WTC11 (cell line): Measurements from ENCODE around the gene ANK2.

Experiments used
- AFF4 ChIP-seq: sonication (generic); formaldehyde crosslinking; IDR thresholded peaks from 2 replicates; pipeline ENCODE4 v1.8.1; 2023; ENCODE audit warnings: mild to moderate bottlenecking, missing genetic modification reagents, borderline replicate concordance
- ATF2 ChIP-seq: sonication (generic); formaldehyde crosslinking; IDR thresholded peaks from 2 replicates; pipeline ENCODE4 v1.8.1; 2022; ENCODE audit warnings: low read depth, missing genetic modification reagents, borderline replicate concordance
- CTCF ChIP-seq: fragments of 200-600 bp; IDR thresholded peaks from 2 replicates; pipeline ENCODE4 v1.8.0; 2022; ENCODE audit warnings: antibody characterized with exemption
- E2F5 ChIP-seq: sonication (generic); formaldehyde crosslinking; IDR thresholded peaks from 2 replicates; pipeline ENCODE4 v1.8.1; 2022; ENCODE audit warnings: mild to moderate bottlenecking, moderate library complexity, missing genetic modification reagents
- IRF2 ChIP-seq: sonication (generic); formaldehyde crosslinking; IDR thresholded peaks from 2 replicates; pipeline ENCODE4 v1.8.0; 2022; ENCODE audit warnings: low read depth, missing genetic modification reagents, borderline replicate concordance
- JUN ChIP-seq: sonication (generic); formaldehyde crosslinking; IDR thresholded peaks from 2 replicates; pipeline ENCODE4 v1.8.0; 2023; ENCODE audit warnings: mild to moderate bottlenecking, missing genetic modification reagents
- KAT7 ChIP-seq: sonication (generic); formaldehyde crosslinking; IDR thresholded peaks from 2 replicates; pipeline ENCODE4 v1.8.1; 2023; ENCODE audit warnings: missing genetic modification reagents, mild to moderate bottlenecking, borderline replicate concordance
- MXD4 ChIP-seq: fragments of 250-450 bp; sonication (Bioruptor Pico); IDR thresholded peaks from 2 replicates; pipeline ENCODE4 v1.8.0; 2021; ENCODE audit warnings: mild to moderate bottlenecking, moderate library complexity, borderline replicate concordance
- NR1H2 ChIP-seq: sonication (generic); formaldehyde crosslinking; IDR thresholded peaks from 2 replicates; pipeline ENCODE4 v1.9.0; 2021; ENCODE audit warnings: mild to moderate bottlenecking, moderate library complexity, missing genetic modification reagents
- TCF7 ChIP-seq: sonication (generic); formaldehyde crosslinking; IDR thresholded peaks from 2 replicates; pipeline ENCODE4 v1.8.0; 2022; ENCODE audit warnings: mild to moderate bottlenecking, low read depth, missing genetic modification reagents, moderate library complexity
- TP53 ChIP-seq: sonication (generic); formaldehyde crosslinking; IDR thresholded peaks from 2 replicates; pipeline ENCODE4 v1.8.1; 2023; ENCODE audit warnings: mild to moderate bottlenecking, missing genetic modification reagents
- TF ChIP-seq, protein P1 (sequence below): sonication (generic); formaldehyde crosslinking; IDR thresholded peaks from 2 replicates; pipeline ENCODE4 v1.8.0; 2022; ENCODE audit warnings: mild to moderate bottlenecking, missing genetic modification reagents

GRCh38 chr4:113405874-113406722, 356.6 kb downstream of the ANK2 start:
- TF ChIP-seq TCF7 (CRISPR knock-in tag) (no peak), CTCF (no peak), KAT7 (CRISPR knock-in tag) (no peak), NR1H2 (CRISPR knock-in tag) (no peak), AFF4 (CRISPR knock-in tag) (no peak), ATF2 (CRISPR knock-in tag) (no peak), TP53 (CRISPR knock-in tag) (no peak), MXD4 (CRISPR knock-in tag) (no peak), E2F5 (CRISPR knock-in tag) (no peak), JUN (CRISPR knock-in tag) (no peak), IRF2 (CRISPR knock-in tag) (no peak)
- TF ChIP-seq, protein P1, sequence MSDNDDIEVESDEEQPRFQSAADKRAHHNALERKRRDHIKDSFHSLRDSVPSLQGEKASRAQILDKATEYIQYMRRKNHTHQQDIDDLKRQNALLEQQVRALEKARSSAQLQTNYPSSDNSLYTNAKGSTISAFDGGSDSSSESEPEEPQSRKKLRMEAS (CRISPR knock-in tag) = no peak
